AG10803 (cell line): Measurements from ENCODE around the gene RPS6KA1.

Source experiments
- DNase-seq: peaks from one replicate; pipeline ENCODE4 v3.0.0; 2010; ENCODE audit warnings: low read depth
- H3K4me3 ChIP-seq: 2 replicates; pipeline ENCODE4 v1.5.1; 2011; ENCODE audit warnings: mild to moderate bottlenecking, low read length, control low read depth
- CTCF ChIP-seq: conservative IDR thresholded peaks from 2 replicates; pipeline ENCODE4 v1.5.1; 2011; ENCODE audit warnings: mild to moderate bottlenecking, low read length, control low read depth, inconsistent platforms

Gene RPS6KA1

GRCh38 chr1:26539722-26540121 lies 10.2 kb downstream of the RPS6KA1 start:
- no peak for TF ChIP-seq CTCF
- no peak for DNase-seq
- H3K4me3 ChIP-seq: no peak overlapping the region

- DNase-seq: no peak
- TF ChIP-seq CTCF: no peak
Measured at GRCh38 chr1:26540351-26540750, 10.8 kb downstream of the RPS6KA1 start.

GRCh38 chr1:26541431-26541815 lies 11.9 kb downstream of the RPS6KA1 start:
- H3K4me3 ChIP-seq: no peak overlapping the region
- TF ChIP-seq CTCF: no peak
- DNase-seq: no peak

More at GRCh38 chr1:26540351-26540750, 10.8 kb downstream of the RPS6KA1 start:
- no peak overlapping the region for H3K4me3 ChIP-seq

- DNase-seq: peak; percentile 73
- H3K4me3 ChIP-seq: no peak overlapping the region
- TF ChIP-seq CTCF: no peak; the same call in 1 of the 2 replicates
Measured at GRCh38 chr1:26541816-26542711, 12.5 kb downstream of the RPS6KA1 start.

DNA sequence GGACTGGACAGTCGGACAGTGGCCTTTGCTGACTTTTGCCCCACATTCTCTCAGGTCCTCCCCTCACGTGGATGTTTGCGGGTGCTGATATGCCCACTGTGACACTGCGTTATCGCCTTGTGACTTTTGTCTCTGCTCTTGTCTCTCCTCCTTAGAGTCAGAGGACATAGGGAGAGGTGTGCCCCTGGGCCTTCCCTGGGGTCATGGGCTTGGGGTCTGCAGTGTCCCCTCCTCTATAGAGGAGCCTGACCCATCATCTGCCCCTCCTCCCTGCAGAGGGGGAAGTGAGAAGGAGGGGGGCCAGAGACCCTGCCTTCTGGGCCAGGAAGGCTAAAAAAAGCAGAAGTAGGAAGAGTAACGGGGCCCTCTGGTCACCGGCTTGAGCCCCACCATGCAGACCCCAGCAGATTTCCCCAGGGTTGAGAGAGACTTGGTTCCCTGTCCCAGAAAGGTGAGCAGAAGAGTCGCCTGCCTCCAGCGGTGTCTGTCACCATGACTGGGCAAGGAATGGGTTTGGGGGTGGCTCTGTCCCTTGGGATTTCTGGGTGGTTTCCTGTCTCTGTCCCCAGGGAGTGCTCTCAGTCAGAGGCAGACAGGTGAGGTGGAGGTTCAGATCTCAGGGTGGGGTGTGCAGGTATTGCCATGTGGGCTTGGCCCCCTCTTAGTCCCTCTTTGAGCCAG lies 13.3 kb downstream of the RPS6KA1 start:
- DNase-seq: no peak
- TF ChIP-seq CTCF: no peak
- no peak overlapping the region for H3K4me3 ChIP-seq

DNA sequence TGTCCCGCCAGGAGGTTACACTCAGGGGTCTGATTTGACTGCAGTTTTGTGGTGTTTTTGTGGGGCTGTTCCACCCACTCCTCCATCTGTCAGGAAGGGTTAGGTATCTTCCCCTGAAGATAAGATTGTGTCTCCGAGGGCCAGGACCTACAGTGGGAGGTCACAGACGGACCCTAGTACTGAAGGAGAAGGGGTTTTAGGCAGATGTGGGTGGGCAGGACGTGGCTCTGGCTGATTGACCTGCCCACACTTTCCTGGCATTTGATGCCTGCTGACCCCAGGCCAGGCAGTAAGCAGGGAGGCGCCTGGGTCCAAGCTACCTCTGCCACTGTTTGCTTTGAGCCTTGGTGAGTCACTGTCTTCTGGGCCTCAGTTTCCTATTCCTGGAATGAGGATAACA lies 13.9 kb downstream of the RPS6KA1 start:
- H3K4me3 ChIP-seq: no peak overlapping the region
- no peak for TF ChIP-seq CTCF
- no peak for DNase-seq

DNA sequence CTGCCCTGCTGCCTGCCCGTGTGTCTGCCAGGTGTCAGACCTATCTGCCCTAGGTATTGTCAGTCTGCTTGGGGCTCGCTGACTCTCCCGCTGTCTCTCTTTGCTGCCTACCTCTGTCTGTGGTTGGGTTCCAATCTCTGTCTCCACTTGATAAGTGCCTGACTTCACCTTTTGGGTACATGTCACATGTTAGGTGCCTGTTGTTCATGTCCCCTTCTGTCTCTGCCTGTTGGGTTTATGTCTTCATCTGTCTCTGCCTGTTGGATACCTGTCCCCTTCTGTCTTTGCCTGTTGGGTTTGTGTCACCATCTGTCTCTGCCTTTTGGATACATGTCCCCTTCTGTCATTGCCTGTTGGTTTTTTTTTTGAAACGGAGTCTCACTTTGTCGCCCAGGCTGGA lies 14.6 kb downstream of the RPS6KA1 start:
- no peak overlapping the region for H3K4me3 ChIP-seq
- no peak for DNase-seq
- no peak for TF ChIP-seq CTCF
